SHP77 treated with DMSO at 0.1 percent for 48 hours (cell line): ENCODE results near the gene CSGALNACT2.

Source experiments
- DNase-seq: peaks from one replicate; lab custom pipeline; 2025; lab: John Stamatoyannopoulos, UW

The CSGALNACT2 gene

GRCh38 chr10:43112608-43112961, 25.7 kb upstream of the CSGALNACT2 start:
- no peak for DNase-seq

GRCh38 chr10:43113201-43114087, 24.8 kb upstream of the CSGALNACT2 start:
- no peak for DNase-seq

- no peak for DNase-seq
Measured at GRCh38 chr10:43114088-43114742, 24.0 kb upstream of the CSGALNACT2 start.

GRCh38 chr10:43114743-43115611, 23.3 kb upstream of the CSGALNACT2 start:
- no peak for DNase-seq

GRCh38 chr10:43115881-43116595, 22.2 kb upstream of the CSGALNACT2 start:
- DNase-seq, result no peak

- DNase-seq, result no peak
Measured at GRCh38 chr10:43116596-43116995, 21.6 kb upstream of the CSGALNACT2 start.

DNA sequence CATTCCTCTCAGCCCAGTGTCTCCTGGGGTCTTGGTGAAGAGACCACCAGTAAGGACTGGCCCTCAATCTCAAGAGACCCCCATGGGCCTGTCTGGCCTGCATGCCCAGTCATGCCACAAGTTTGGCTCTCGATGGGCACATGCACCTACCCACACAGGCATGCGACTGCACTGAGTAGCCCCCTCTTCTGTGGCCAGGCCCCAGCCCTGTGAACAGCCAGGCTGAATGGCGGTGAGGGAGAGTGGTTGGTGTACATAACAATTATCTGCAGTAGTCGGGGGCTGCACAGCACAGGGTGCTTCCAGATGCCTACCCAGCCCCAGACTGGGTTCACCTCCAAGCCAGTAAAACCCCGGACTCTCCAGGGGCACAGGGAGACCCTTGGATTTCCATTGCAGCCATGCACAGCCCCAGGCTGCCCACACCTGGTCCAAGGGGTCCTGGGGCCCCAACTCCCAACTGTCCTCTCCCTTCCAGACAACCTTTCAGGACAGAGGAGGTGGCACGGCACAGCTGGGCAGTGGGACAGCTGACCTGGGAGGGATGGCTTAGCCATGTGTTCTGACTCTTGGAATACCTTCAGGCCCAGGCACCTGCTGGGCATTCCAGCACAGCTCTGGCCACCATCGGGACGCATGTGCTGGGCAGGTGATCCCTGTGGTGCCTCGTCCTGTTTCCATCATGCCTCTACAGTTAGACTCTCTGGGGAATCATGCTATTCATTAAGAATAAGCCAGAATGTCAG, 21.0 kb upstream of the CSGALNACT2 start:
- DNase-seq, result no peak

GRCh38 chr10:43117777-43118583, 20.3 kb upstream of the CSGALNACT2 start:
- no peak for DNase-seq

- no peak for DNase-seq
Measured at GRCh38 chr10:43118631-43119415, 19.4 kb upstream of the CSGALNACT2 start.

GRCh38 chr10:43119416-43120115, 18.7 kb upstream of the CSGALNACT2 start:
- DNase-seq, result no peak

DNA sequence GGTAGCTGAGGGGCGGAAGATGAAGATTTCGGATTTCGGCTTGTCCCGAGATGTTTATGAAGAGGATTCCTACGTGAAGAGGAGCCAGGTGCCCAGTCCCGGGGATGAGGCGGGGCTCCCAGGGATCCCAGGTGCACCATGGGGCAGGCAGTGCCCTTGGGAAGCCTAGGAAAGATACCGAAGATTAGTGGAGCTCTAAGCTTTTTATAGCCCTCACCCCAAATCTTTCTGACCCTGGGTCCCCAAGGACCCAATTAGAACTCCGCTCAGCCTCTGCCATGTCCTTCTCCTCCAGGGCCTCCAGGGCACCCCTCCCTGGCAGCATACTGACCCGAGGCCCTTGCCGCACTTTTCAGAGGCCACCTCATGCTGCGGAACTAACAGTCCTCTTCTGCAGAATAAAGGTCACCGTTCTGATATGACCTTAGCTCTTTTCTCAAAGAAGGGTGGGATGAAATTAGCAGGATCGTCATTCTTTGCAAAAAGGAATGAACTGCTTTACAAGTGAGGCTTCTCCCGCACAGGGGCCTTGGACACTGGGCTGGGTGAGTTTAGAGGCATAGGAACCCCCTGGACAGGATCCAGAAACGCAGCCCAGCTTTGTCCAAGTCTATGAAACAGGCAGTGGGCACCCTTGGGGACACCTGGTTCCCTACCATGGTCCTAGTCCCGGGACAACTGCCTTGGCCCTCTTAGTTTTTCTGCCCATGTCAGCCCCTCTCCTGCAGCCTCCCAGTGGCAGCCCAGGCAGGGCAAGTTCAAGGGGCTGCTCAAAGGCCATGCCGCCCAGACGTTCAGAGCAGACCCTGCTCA, 17.9 kb upstream of the CSGALNACT2 start:
- no peak for DNase-seq

GRCh38 chr10:43120929-43121314, 17.3 kb upstream of the CSGALNACT2 start:
- DNase-seq, result no peak

GRCh38 chr10:43121444-43121843, 16.8 kb upstream of the CSGALNACT2 start:
- DNase-seq, result no peak

GRCh38 chr10:43122096-43122495, 16.1 kb upstream of the CSGALNACT2 start:
- no peak for DNase-seq

- DNase-seq, result no peak
Measured at GRCh38 chr10:43122826-43123225, 15.4 kb upstream of the CSGALNACT2 start.

- no peak for DNase-seq
Measured at GRCh38 chr10:43123361-43124093, 14.7 kb upstream of the CSGALNACT2 start.

DNA sequence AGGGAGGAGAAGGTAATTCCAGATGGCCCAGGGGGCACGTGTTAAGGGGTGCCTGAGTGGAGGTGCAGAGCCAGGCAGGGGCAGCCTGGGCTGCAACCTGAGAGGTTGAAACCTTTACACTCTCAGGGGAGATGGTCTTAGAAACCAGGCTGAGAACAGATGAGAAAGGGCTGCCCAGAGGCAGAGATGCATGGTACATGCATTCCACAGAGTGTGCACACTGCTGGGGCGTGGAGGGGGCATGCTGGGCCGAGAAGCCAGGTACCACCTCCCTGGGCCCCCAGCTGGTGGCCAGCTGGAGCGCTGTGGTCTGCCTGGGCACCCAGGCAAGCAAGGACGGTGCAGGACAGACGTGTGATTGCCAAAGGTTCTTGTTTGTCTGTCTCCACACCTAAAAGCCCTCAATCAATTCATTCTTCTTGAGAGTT, 14.1 kb upstream of the CSGALNACT2 start:
- DNase-seq, result no peak
